Nephron progenitor cell (in vitro differentiated cells): ENCODE measurements around the gene ANKH.
"Not testable (repeated sequence)": the region's sequence is repeated elsewhere in the genome, so short reads cannot be mapped to it uniquely, and the experiment has no call there.

Source experiments
- DNase-seq: peaks from one replicate; pipeline ENCODE4 v3.0.0; 2021
- H3K27ac Mint-ChIP-seq: 2 replicates; pipeline ENCODE4 v1.8.0; 2021; ENCODE audit warnings: mild to moderate bottlenecking, moderate library complexity, mixed read lengths
- H3K27me3 Mint-ChIP-seq: 2 replicates; pipeline ENCODE4 v1.8.0; 2021; ENCODE audit warnings: mild to moderate bottlenecking, low read depth, mixed read lengths; ENCODE audit not compliant: poor library complexity
- H3K36me3 Mint-ChIP-seq: 2 replicates; pipeline ENCODE4 v1.8.0; 2021; ENCODE audit warnings: low read depth, mixed read lengths
- H3K4me1 Mint-ChIP-seq: 2 replicates; pipeline ENCODE4 v1.8.0; 2021; ENCODE audit warnings: mixed read lengths
- H3K4me3 Mint-ChIP-seq: 2 replicates; pipeline ENCODE4 v1.8.0; 2021; ENCODE audit warnings: mild to moderate bottlenecking, moderate library complexity, mixed read lengths
- H3K9me3 Mint-ChIP-seq: 2 replicates; pipeline ENCODE4 v1.8.0; 2021; ENCODE audit warnings: mild to moderate bottlenecking, moderate library complexity, mixed read lengths
- TF ChIP-seq, protein P1 (sequence below): fragments of 200-600 bp; sonication (generic); IDR thresholded peaks from 2 replicates; pipeline ENCODE4 v1.5.0; 2021; ENCODE audit warnings: antibody characterized with exemption

The ANKH gene

GRCh38 chr5:14881826-14882225 lies 10.2 kb upstream of the ANKH start:
- H3K27ac Mint-ChIP-seq, result no peak overlapping the region
- H3K27me3 Mint-ChIP-seq, result peaks cover 32% of the 10 kb centered on the region
- no peak for DNase-seq
- H3K36me3 Mint-ChIP-seq, result no peaks in the 10 kb centered on the region
- no peak overlapping the region for H3K4me3 Mint-ChIP-seq
- H3K9me3 Mint-ChIP-seq, result no peaks in the 10 kb centered on the region
- peaks cover 3% of the 10 kb centered on the region for H3K4me1 Mint-ChIP-seq
- TF ChIP-seq, protein P1, sequence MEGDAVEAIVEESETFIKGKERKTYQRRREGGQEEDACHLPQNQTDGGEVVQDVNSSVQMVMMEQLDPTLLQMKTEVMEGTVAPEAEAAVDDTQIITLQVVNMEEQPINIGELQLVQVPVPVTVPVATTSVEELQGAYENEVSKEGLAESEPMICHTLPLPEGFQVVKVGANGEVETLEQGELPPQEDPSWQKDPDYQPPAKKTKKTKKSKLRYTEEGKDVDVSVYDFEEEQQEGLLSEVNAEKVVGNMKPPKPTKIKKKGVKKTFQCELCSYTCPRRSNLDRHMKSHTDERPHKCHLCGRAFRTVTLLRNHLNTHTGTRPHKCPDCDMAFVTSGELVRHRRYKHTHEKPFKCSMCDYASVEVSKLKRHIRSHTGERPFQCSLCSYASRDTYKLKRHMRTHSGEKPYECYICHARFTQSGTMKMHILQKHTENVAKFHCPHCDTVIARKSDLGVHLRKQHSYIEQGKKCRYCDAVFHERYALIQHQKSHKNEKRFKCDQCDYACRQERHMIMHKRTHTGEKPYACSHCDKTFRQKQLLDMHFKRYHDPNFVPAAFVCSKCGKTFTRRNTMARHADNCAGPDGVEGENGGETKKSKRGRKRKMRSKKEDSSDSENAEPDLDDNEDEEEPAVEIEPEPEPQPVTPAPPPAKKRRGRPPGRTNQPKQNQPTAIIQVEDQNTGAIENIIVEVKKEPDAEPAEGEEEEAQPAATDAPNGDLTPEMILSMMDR, result no peak

GRCh38 chr5:14880688-14881087 lies 9.1 kb upstream of the ANKH start:
- Mint-ChIP-seq H3K4me1 (peaks cover 3% of the 10 kb centered on the region), H3K9me3 (no peaks in the 10 kb centered on the region)

GRCh38 chr5:14879937-14880589 lies 8.5 kb upstream of the ANKH start:
- H3K27ac Mint-ChIP-seq, result no peak overlapping the region
- H3K4me3 Mint-ChIP-seq, result no peak overlapping the region
- DNase-seq, result no peak
- no peaks in the 10 kb centered on the region for H3K9me3 Mint-ChIP-seq
- peaks cover 3% of the 10 kb centered on the region for H3K4me1 Mint-ChIP-seq
- no peaks in the 10 kb centered on the region for H3K36me3 Mint-ChIP-seq
- TF ChIP-seq, protein P1, result no peak
- H3K27me3 Mint-ChIP-seq, result peaks cover 40% of the 10 kb centered on the region

More at GRCh38 chr5:14880688-14881087, 9.1 kb upstream of the ANKH start:
- Mint-ChIP-seq H3K27ac (no peak overlapping the region), H3K36me3 (no peaks in the 10 kb centered on the region), H3K4me3 (no peak overlapping the region), H3K27me3 (peaks cover 40% of the 10 kb centered on the region)
- DNase-seq, result no peak
- TF ChIP-seq, protein P1, result no peak

GRCh38 chr5:14879393-14879792 lies 7.8 kb upstream of the ANKH start:
- Mint-ChIP-seq H3K27ac (no peak overlapping the region), H3K9me3 (no peaks in the 10 kb centered on the region), H3K27me3 (peaks cover 37% of the 10 kb centered on the region), H3K4me3 (no peak overlapping the region), H3K4me1 (peaks cover 3% of the 10 kb centered on the region), H3K36me3 (no peaks in the 10 kb centered on the region)
- TF ChIP-seq, protein P1, result no peak
- DNase-seq, result no peak

GRCh38 chr5:14878192-14878591 lies 6.6 kb upstream of the ANKH start:
- DNase-seq, result not testable (repeated sequence)

DNA sequence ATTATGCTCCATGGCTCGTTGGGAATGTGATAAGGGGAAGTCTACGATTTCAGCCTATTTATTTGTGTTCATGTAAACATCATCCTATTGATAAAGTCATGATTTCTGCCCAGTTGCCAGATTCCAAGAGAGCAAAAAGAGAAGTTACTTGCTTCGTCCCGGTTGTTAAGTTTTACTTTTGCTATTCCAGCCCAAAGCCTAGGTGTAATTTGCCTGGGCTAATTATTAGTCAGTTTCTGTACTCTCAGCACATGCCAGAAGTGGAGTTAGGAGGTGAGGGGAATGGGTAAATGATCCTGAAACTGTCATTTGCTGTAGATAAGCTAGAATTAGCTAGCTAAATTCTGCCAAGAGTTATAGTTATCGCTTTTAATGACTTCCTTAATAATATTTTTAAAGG lies 4.5 kb upstream of the ANKH start:
- H3K4me1 Mint-ChIP-seq, result peaks cover 3% of the 10 kb centered on the region

More at GRCh38 chr5:14878192-14878591, 6.6 kb upstream of the ANKH start:
- not testable (repeated sequence) for H3K27ac Mint-ChIP-seq, H3K9me3 Mint-ChIP-seq, H3K36me3 Mint-ChIP-seq, H3K4me3 Mint-ChIP-seq, H3K4me1 Mint-ChIP-seq
- peaks cover 40% of the 10 kb centered on the region for H3K27me3 Mint-ChIP-seq

More for the DNA sequence above, 4.5 kb upstream of the ANKH start:
- TF ChIP-seq, protein P1, result no peak
- no peak overlapping the region for H3K4me3 Mint-ChIP-seq
- H3K36me3 Mint-ChIP-seq, result no peaks in the 10 kb centered on the region
- peaks cover 56% of the 10 kb centered on the region for H3K27me3 Mint-ChIP-seq
- H3K27ac Mint-ChIP-seq, result no peak overlapping the region
- no peak for DNase-seq
- no peaks in the 10 kb centered on the region for H3K9me3 Mint-ChIP-seq
